H9 (cell line): Measurements from ENCODE around the gene PDE4B. TPM values are rescaled to one million over a fixed set of nuclear protein-coding genes. Genes with fewer than 3 reads are reported as not detected.

Experiments
- DNase-seq: peaks from one replicate; pipeline ENCODE4 v3.0.0-alpha.2; 2017
- H2AFZ ChIP-seq: one replicate; pipeline ENCODE4 v1.6.1; 2013; ENCODE audit warnings: mild to moderate bottlenecking, low read length, control low read depth, moderate library complexity
- H2AK5ac ChIP-seq: 2 replicates; pipeline ENCODE4 v1.6.1; 2013; ENCODE audit warnings: low read length, control low read depth, mixed read lengths; ENCODE audit not compliant: insufficient read length
- H2BK120ac ChIP-seq: one replicate; pipeline ENCODE4 v1.6.1; 2013; ENCODE audit warnings: low read depth, mild to moderate bottlenecking, low read length, control low read depth, inconsistent platforms; ENCODE audit not compliant: poor library complexity, severe bottlenecking
- H2BK12ac ChIP-seq: 2 replicates; pipeline ENCODE4 v1.6.1; 2013; ENCODE audit warnings: low read length, control low read depth, mixed read lengths, low read depth; ENCODE audit not compliant: insufficient read length
- H2BK15ac ChIP-seq: 2 replicates; pipeline ENCODE4 v1.6.1; 2013; ENCODE audit warnings: low read depth, low read length, control low read depth
- H2BK20ac ChIP-seq: one replicate; pipeline ENCODE4 v1.6.1; 2013; ENCODE audit warnings: low read depth, mild to moderate bottlenecking, low read length, control low read depth, inconsistent platforms; ENCODE audit not compliant: poor library complexity, severe bottlenecking
- H2BK5ac ChIP-seq: 2 replicates; pipeline ENCODE4 v1.6.1; 2013; ENCODE audit warnings: low read length, control low read depth, mixed read lengths; ENCODE audit not compliant: insufficient read length
- H3K14ac ChIP-seq: 2 replicates; pipeline ENCODE4 v1.6.1; 2013; ENCODE audit warnings: low read length, control low read depth; ENCODE audit not compliant: insufficient read depth
- H3K18ac ChIP-seq: 2 replicates; pipeline ENCODE4 v1.6.1; 2013; ENCODE audit warnings: low read depth, mild to moderate bottlenecking, mixed read lengths, low read length, control low read depth; ENCODE audit not compliant: insufficient read length
- H3K23ac ChIP-seq: 2 replicates; pipeline ENCODE4 v1.6.1; 2013; ENCODE audit warnings: low read length, control low read depth, mixed read lengths, low read depth; ENCODE audit not compliant: insufficient read length
- H3K23me2 ChIP-seq: 2 replicates; pipeline ENCODE4 v1.6.1; 2013; ENCODE audit warnings: low read depth, mild to moderate bottlenecking, mixed read lengths, low read length, control low read depth; ENCODE audit not compliant: insufficient read length, poor library complexity, severe bottlenecking
- H3K27ac ChIP-seq: 2 replicates; pipeline ENCODE4 v1.5.1; 2013; ENCODE audit warnings: low read length, control low read depth, mixed read lengths, low read depth; ENCODE audit not compliant: insufficient read length
- H3K27me3 ChIP-seq: 2 replicates; pipeline ENCODE4 v1.6.1; 2013; ENCODE audit warnings: low read length, control low read depth, inconsistent platforms; ENCODE audit not compliant: insufficient read depth
- H3K4ac ChIP-seq: 2 replicates; pipeline ENCODE4 v1.6.1; 2013; ENCODE audit warnings: low read depth, mild to moderate bottlenecking, control low read depth, inconsistent platforms, low read length, moderate library complexity
- H3K4me1 ChIP-seq: 2 replicates; pipeline ENCODE4 v1.6.1; 2013; ENCODE audit warnings: low read length, control low read depth, inconsistent platforms; ENCODE audit not compliant: insufficient read depth
- H3K4me2 ChIP-seq: 2 replicates; pipeline ENCODE4 v1.6.1; 2013; ENCODE audit warnings: low read length, control low read depth, mixed read lengths; ENCODE audit not compliant: insufficient read length, insufficient read depth
- H3K56ac ChIP-seq: 2 replicates; pipeline ENCODE4 v1.6.1; 2013; ENCODE audit warnings: low read depth, mild to moderate bottlenecking, mixed read lengths, low read length, control low read depth; ENCODE audit not compliant: insufficient read length
- H3K79me1 ChIP-seq: 2 replicates; pipeline ENCODE4 v1.6.1; 2013; ENCODE audit warnings: low read depth, mild to moderate bottlenecking, moderate library complexity, low read length, control low read depth, inconsistent platforms; ENCODE audit not compliant: insufficient read depth, poor library complexity, severe bottlenecking
- H3K79me2 ChIP-seq: 2 replicates; pipeline ENCODE4 v1.6.1; 2013; ENCODE audit warnings: low read length, control low read depth, inconsistent platforms; ENCODE audit not compliant: insufficient read depth
- H3K9ac ChIP-seq: 2 replicates; pipeline ENCODE4 v1.6.1; 2013; ENCODE audit warnings: low read length, control low read depth, mixed read lengths; ENCODE audit not compliant: insufficient read length; ENCODE audit errors: extremely low read depth
- H3K9me3 ChIP-seq: one replicate; pipeline ENCODE4 v1.6.1; 2013; ENCODE audit warnings: low read depth, low read length, inconsistent platforms; ENCODE audit not compliant: control insufficient read depth
- H3T11ph ChIP-seq: one replicate; pipeline ENCODE4 v1.6.1; 2013; ENCODE audit warnings: mild to moderate bottlenecking, low read length, control low read depth, inconsistent platforms
- H4K20me1 ChIP-seq: one replicate; pipeline ENCODE4 v1.6.1; 2013; ENCODE audit not compliant: control insufficient read depth, insufficient read length, insufficient read depth
- H4K5ac ChIP-seq: 2 replicates; pipeline ENCODE4 v1.6.1; 2013; ENCODE audit warnings: low read depth, mild to moderate bottlenecking, mixed read lengths, low read length, control low read depth; ENCODE audit not compliant: insufficient read length
- H4K8ac ChIP-seq: replicated peaks from 2 replicates; pipeline ENCODE4 v1.6.1; 2013; ENCODE audit warnings: low read length, control low read depth, mixed read lengths, low read depth; ENCODE audit not compliant: insufficient read length
- H4K91ac ChIP-seq: 2 replicates; pipeline ENCODE4 v1.6.1; 2013; ENCODE audit warnings: low read depth, mild to moderate bottlenecking, moderate library complexity, mixed read lengths, low read length, control low read depth; ENCODE audit not compliant: insufficient read length
- H3K27ac Mint-ChIP-seq, 3 experiments: 2 replicates in 2 of 3; 3 replicates in 1 of 3; pipeline ENCODE4 v1.8.0; 2020 to 2021; ENCODE audit warnings: mixed read lengths in 3 of 3, mild to moderate bottlenecking in 1 of 3, moderate library complexity in 1 of 3
- H3K27me3 Mint-ChIP-seq: 2 replicates; pipeline ENCODE4 v1.8.0; 2021; ENCODE audit warnings: low read depth, mild to moderate bottlenecking, moderate library complexity, mixed read lengths
- H3K36me3 Mint-ChIP-seq, 3 experiments: 2 replicates in 2 of 3; 3 replicates in 1 of 3; pipeline ENCODE4 v1.8.0; 2020 to 2021; ENCODE audit warnings: low read depth in 3 of 3, mixed read lengths in 3 of 3; ENCODE audit not compliant: insufficient read depth in 1 of 3
- H3K4me1 Mint-ChIP-seq, 2 experiments: 2 replicates each; pipeline ENCODE4 v1.8.0; 2020; ENCODE audit warnings: mixed read lengths in 2 of 2
- H3K4me3 Mint-ChIP-seq, 2 experiments: 2 replicates in 1 of 2; 3 replicates in 1 of 2; pipeline ENCODE4 v1.8.0; 2020 to 2021; ENCODE audit warnings: mild to moderate bottlenecking in 2 of 2, mixed read lengths in 2 of 2, moderate library complexity in 1 of 2
- H3K9me3 Mint-ChIP-seq, 2 experiments: 2 replicates in 1 of 2; 3 replicates in 1 of 2; pipeline ENCODE4 v1.8.0; 2020; ENCODE audit warnings: mild to moderate bottlenecking in 2 of 2, mixed read lengths in 2 of 2, moderate library complexity in 1 of 2
- CTCF ChIP-seq: fragments of 200-600 bp; sonication (generic); conservative IDR thresholded peaks from 3 replicates; pipeline ENCODE4 v1.8.0; 2021; ENCODE audit warnings: antibody characterized with exemption, mild to moderate bottlenecking
- total RNA-seq: library from RNA; stranded (reverse); gene quantifications from 2 replicates; pipeline ENCODE4 v1.2.1, GENCODE V29; 2021

The PDE4B gene
- total RNA-seq, 1 experiment from 2014 or later = 19.8 TPM

- Histone ChIP-seq H4K91ac (no peak overlapping the region), H2BK5ac (no peak overlapping the region), H3K79me1 (no peaks in the 10 kb centered on the region), H3K79me2 (no peaks in the 10 kb centered on the region), H2BK120ac (no peak overlapping the region), H3K14ac (no peak overlapping the region), H4K8ac (no peak overlapping the region), H2BK12ac (no peak overlapping the region), H3K56ac (no peak overlapping the region), H3K4me2 (no peak overlapping the region), H4K5ac (no peak overlapping the region), H3K4me1 (no peaks in the 10 kb centered on the region), H4K20me1 (no peaks in the 10 kb centered on the region), H3K23me2 (no peaks in the 10 kb centered on the region), H3K27me3 (no peaks in the 10 kb centered on the region), H3K23ac (no peak overlapping the region), H3K4ac (no peak overlapping the region), H2AK5ac (no peak overlapping the region), H3K9me3 (no peaks in the 10 kb centered on the region), H3K18ac (no peak overlapping the region), H3K9ac (no peak overlapping the region), H3T11ph (no peak overlapping the region), H2BK15ac (no peak overlapping the region), H2AFZ (no peak overlapping the region), H2BK20ac (no peak overlapping the region), H3K27ac (no peak overlapping the region)
- Mint-ChIP-seq H3K9me3 (no peaks in the 10 kb centered on the region; a peak in 1 of 5 replicates), H3K4me3 (no peak overlapping the region), H3K4me1 (0 out of 4 replicates have a peak, but pooled peaks cover 0 to 2% of the 10 kb centered on the region in 2 experiments), H3K27me3 (no peaks in the 10 kb centered on the region), H3K36me3 (no peaks in the 10 kb centered on the region), H3K27ac (no peak overlapping the region)
- no peak for DNase-seq
- no peak for TF ChIP-seq CTCF
Observed at GRCh38 chr1:66313429-66313828, 520.7 kb downstream of the PDE4B start.
